KMS-11 (cell line): ENCODE measurements around the gene HS3ST3B1.

Source experiments
- H2AFZ ChIP-seq: fragments of 200-600 bp; sonication (generic); 2 replicates; pipeline ENCODE4 v1.6.1; 2016; ENCODE audit warnings: antibody characterized with exemption, mixed run types, low read depth
- H3K27ac ChIP-seq: fragments of 200-600 bp; sonication (generic); 2 replicates; pipeline ENCODE4 v1.6.1; 2016; ENCODE audit warnings: mild to moderate bottlenecking, mixed run types
- H3K27me3 ChIP-seq: fragments of 200-600 bp; sonication (generic); 2 replicates; pipeline ENCODE4 v1.6.1; 2017; ENCODE audit warnings: mild to moderate bottlenecking, low read depth, mixed run types, moderate library complexity; ENCODE audit not compliant: insufficient read depth
- H3K36me3 ChIP-seq: fragments of 200-600 bp; sonication (generic); 2 replicates; pipeline ENCODE4 v1.6.1; 2017; ENCODE audit warnings: mild to moderate bottlenecking, mixed run types; ENCODE audit not compliant: insufficient read depth
- H3K4me1 ChIP-seq: fragments of 200-600 bp; sonication (generic); 2 replicates; pipeline ENCODE4 v1.6.1; 2016; ENCODE audit warnings: mild to moderate bottlenecking, low read depth, mixed run types; ENCODE audit not compliant: poor library complexity, severe bottlenecking
- H3K4me2 ChIP-seq: fragments of 200-600 bp; sonication (generic); 2 replicates; pipeline ENCODE4 v1.7.0; 2016; ENCODE audit warnings: mild to moderate bottlenecking, mixed run types
- H3K4me3 ChIP-seq: fragments of 200-600 bp; sonication (generic); IDR thresholded peaks from 2 replicates; pipeline ENCODE4 v1.6.1; 2017; ENCODE audit warnings: low read depth, low read length, mixed read lengths; ENCODE audit not compliant: insufficient read depth
- H3K79me2 ChIP-seq: fragments of 200-600 bp; sonication (generic); 2 replicates; pipeline ENCODE4 v1.6.1; 2016; ENCODE audit warnings: low read depth, mixed run types; ENCODE audit not compliant: insufficient read depth
- H3K9ac ChIP-seq: fragments of 200-600 bp; sonication (generic); 2 replicates; pipeline ENCODE4 v1.6.1; 2016; ENCODE audit warnings: mild to moderate bottlenecking, mixed run types
- H4K20me1 ChIP-seq: fragments of 200-600 bp; sonication (generic); 2 replicates; pipeline ENCODE4 v1.6.1; 2016; ENCODE audit warnings: mild to moderate bottlenecking, mixed run types; ENCODE audit not compliant: insufficient read depth
- TF ChIP-seq, protein P1 (sequence below): fragments of 200-600 bp; sonication (generic); conservative IDR thresholded peaks from 2 replicates; pipeline ENCODE4 v1.6.1; 2017; ENCODE audit warnings: low read depth, mild to moderate bottlenecking, antibody characterized with exemption, low read length, moderate library complexity, mixed read lengths

The HS3ST3B1 gene

GRCh38 chr17:14270508-14270907 is 30.4 kb upstream of the HS3ST3B1 start:
- Histone ChIP-seq H3K4me3 (no peak overlapping the region), H3K79me2 (no peaks in the 10 kb centered on the region), H2AFZ (no peak overlapping the region), H3K4me2 (no peak overlapping the region), H4K20me1 (no peaks in the 10 kb centered on the region), H3K9ac (no peak overlapping the region), H3K27me3 (no peaks in the 10 kb centered on the region), H3K27ac (no peak overlapping the region), H3K4me1 (no peaks in the 10 kb centered on the region), H3K36me3 (no peaks in the 10 kb centered on the region)
- TF ChIP-seq, protein P1, sequence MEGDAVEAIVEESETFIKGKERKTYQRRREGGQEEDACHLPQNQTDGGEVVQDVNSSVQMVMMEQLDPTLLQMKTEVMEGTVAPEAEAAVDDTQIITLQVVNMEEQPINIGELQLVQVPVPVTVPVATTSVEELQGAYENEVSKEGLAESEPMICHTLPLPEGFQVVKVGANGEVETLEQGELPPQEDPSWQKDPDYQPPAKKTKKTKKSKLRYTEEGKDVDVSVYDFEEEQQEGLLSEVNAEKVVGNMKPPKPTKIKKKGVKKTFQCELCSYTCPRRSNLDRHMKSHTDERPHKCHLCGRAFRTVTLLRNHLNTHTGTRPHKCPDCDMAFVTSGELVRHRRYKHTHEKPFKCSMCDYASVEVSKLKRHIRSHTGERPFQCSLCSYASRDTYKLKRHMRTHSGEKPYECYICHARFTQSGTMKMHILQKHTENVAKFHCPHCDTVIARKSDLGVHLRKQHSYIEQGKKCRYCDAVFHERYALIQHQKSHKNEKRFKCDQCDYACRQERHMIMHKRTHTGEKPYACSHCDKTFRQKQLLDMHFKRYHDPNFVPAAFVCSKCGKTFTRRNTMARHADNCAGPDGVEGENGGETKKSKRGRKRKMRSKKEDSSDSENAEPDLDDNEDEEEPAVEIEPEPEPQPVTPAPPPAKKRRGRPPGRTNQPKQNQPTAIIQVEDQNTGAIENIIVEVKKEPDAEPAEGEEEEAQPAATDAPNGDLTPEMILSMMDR, result no peak

DNA sequence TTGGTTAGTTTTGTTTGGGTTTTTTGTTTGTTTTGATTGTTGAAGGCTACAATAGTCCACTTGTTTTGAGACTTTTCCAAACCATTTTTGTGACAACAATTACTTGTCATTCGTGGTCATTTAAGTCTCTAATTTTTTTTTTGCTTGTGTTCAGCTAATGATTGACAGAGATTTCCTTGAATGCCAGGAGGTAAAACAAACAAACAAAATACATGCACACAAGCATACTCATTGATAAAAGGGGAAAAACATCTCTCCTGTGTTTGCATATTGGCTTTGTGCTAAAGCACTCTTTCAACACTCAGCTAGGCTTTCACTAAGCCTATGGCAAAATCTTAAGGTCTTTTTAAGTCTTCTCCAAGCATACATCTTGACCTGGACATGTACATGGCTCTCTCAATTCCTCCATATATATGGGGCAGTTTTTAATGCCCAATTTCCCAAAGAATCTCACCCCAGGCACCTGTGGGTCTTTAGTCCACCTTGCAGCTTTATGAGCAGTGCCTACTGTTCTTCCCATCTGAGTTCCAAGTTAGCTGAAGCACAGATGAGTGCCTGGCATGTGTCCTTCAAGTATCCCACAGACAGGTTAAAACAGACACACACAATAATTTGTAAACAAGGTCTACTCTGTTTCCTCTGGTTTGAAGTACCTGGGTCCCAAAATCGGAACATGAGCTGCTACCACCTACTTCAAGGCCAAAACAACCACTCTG is 24.2 kb upstream of the HS3ST3B1 start:
- Histone ChIP-seq H2AFZ (no peak overlapping the region), H3K4me2 (no peak overlapping the region), H4K20me1 (no peaks in the 10 kb centered on the region), H3K9ac (no peak overlapping the region), H3K27ac (no peak overlapping the region), H3K79me2 (no peaks in the 10 kb centered on the region), H3K27me3 (no peaks in the 10 kb centered on the region), H3K36me3 (no peaks in the 10 kb centered on the region), H3K4me1 (no peaks in the 10 kb centered on the region), H3K4me3 (no peak overlapping the region)
- TF ChIP-seq, protein P1, result no peak

DNA sequence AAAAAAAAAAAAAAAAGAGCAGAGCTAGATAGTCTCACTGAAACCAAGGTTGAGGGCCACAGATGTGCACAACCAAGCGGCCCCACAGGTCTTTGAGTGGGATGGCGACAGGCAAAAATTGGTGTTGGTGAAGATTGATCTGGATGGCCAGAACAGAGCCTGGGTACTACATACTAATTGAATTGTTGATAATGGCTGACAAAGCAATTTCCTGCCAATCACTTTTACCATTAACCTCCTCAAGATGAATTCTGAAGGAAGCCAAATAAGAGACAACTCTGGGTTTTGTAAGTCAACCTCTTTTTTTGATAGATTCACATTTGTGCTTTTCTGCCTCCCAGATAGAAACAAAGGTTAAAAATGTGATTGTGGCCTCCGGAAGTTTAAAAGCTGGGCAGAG is 19.4 kb upstream of the HS3ST3B1 start:
- no peak overlapping the region for H3K4me3 ChIP-seq
- no peaks in the 10 kb centered on the region for H4K20me1 ChIP-seq
- H3K27ac ChIP-seq, result no peak overlapping the region
- H3K79me2 ChIP-seq, result no peaks in the 10 kb centered on the region
- H3K36me3 ChIP-seq, result no peaks in the 10 kb centered on the region
- no peak overlapping the region for H2AFZ ChIP-seq
- no peak overlapping the region for H3K9ac ChIP-seq
- no peaks in the 10 kb centered on the region for H3K27me3 ChIP-seq
- H3K4me1 ChIP-seq, result no peaks in the 10 kb centered on the region
- TF ChIP-seq, protein P1, result no peak
- H3K4me2 ChIP-seq, result no peak overlapping the region

DNA sequence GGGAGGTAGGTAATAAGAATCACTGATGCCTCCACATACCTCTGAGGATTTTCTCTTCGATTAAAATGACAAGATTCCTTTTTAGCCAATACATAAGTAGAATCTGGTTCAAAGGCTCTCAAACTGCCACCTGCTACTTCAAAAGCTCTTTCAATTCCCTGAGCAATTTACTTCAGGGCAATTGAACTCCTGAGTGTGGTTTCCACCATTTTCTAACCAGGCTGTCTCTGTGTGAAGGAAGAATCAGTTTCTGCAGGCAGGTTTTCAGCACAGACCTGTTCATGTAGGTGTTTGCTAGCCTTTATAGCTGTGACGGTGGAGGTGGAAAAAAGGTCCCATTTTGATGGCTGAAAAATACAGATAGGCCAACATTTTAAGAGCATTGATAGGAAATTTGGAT is 18.2 kb upstream of the HS3ST3B1 start:
- no peak overlapping the region for H2AFZ ChIP-seq

More for the DNA sequence above, 18.2 kb upstream of the HS3ST3B1 start:
- Histone ChIP-seq H3K36me3 (no peaks in the 10 kb centered on the region), H3K79me2 (no peaks in the 10 kb centered on the region), H3K27me3 (no peaks in the 10 kb centered on the region), H4K20me1 (no peaks in the 10 kb centered on the region), H3K9ac (no peak overlapping the region), H3K4me1 (no peaks in the 10 kb centered on the region), H3K27ac (no peak overlapping the region), H3K4me3 (no peak overlapping the region), H3K4me2 (no peak overlapping the region)
- TF ChIP-seq, protein P1, result no peak
